Measurements from ENCODE around the gene LDLRAD3.
"Not testable (repeated sequence)": the region's sequence is repeated elsewhere in the genome, so short reads cannot be mapped to it uniquely, and the experiment has no call there.

Gene LDLRAD3

GRCh38 chr11:36010010-36010740 lies 66.3 kb downstream of the LDLRAD3 start:
- H3K27ac ChIP-seq (ENCODE audit: low read depth, low read length, severe bottlenecking): no peak overlapping the region
- peaks cover 29% of the 10 kb centered on the region for H3K4me1 ChIP-seq (ENCODE audit: control insufficient read depth, insufficient read depth, low read length, poor library complexity, severe bottlenecking)
- H3K4me3 ChIP-seq (ENCODE audit: extremely low read depth, insufficient read depth, low read length, poor library complexity, severe bottlenecking): no peak overlapping the region
- H3K9me3 ChIP-seq (ENCODE audit: control insufficient read depth, low read length): no peaks in the 10 kb centered on the region
- H3K36me3 ChIP-seq (ENCODE audit: control insufficient read depth, insufficient read depth, low read length): no peaks in the 10 kb centered on the region
- 85 to 100% methylated on average over 1 to 2 of the region's 2 CpGs for WGBS, 2 experiments (ENCODE audit: insufficient coverage in 2 of 2)

DNA sequence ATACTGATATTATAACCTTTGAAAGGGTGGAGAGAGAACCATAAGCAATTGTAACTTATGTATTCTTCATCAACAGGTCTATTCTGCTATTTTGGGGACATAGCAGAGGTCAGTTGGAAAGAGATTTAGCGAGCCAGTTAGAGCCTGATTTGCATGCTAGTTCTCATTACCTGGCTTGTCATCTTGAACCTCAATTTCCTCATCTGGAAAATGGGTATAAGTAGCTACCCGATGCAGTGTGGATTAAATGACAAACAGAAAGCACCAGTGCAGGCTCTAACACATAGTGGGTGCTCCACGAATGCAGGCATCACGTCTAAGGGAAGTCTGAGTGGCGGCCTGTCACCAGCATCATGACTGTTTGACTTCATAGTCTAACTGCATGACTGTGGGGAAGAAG lies 67.7 kb downstream of the LDLRAD3 start:
- WGBS, 2 experiments (ENCODE audit: insufficient coverage in 2 of 2): 92 to 94% methylated on average over 4 to 5 of the region's 5 CpGs
- no peak overlapping the region for H3K27ac ChIP-seq (ENCODE audit: low read depth, low read length, severe bottlenecking)
- peaks cover 4% of the 10 kb centered on the region for H3K36me3 ChIP-seq (ENCODE audit: control insufficient read depth, insufficient read depth, low read length)

DNA sequence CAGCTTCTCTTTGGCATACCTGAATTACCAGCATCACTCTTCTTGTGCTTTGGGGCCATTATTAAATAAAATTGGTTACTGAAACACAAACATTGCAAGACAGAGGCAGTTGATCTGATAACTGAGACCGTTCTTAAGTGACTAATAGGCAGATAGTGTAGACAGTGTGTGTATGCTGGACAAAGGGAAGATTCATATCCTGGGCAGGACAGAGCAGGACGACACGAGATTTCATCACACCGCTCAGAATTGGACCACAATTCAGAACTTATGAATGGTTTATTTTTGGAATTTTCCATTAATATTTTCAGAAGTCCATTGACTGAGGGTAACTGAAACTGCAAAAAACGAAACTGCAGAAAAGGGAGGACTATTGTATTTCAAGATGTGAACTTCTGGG lies 68.6 kb downstream of the LDLRAD3 start:
- peaks cover 4% of the 10 kb centered on the region for H3K36me3 ChIP-seq (ENCODE audit: control insufficient read depth, insufficient read depth, low read length)
- H3K9me3 ChIP-seq (ENCODE audit: control insufficient read depth, low read length): no peaks in the 10 kb centered on the region
- H3K4me3 ChIP-seq (ENCODE audit: extremely low read depth, insufficient read depth, low read length, poor library complexity, severe bottlenecking): no peak overlapping the region
- WGBS, 2 experiments (ENCODE audit: insufficient coverage in 2 of 2): 95 to 100% methylated on average over 2 to 4 of the region's 5 CpGs
- no peak overlapping the region for H3K27ac ChIP-seq (ENCODE audit: low read depth, low read length, severe bottlenecking)
- peaks cover 23% of the 10 kb centered on the region for H3K4me1 ChIP-seq (ENCODE audit: control insufficient read depth, insufficient read depth, low read length, poor library complexity, severe bottlenecking)

More for the DNA sequence above, 67.7 kb downstream of the LDLRAD3 start:
- Histone ChIP-seq H3K4me1 (ENCODE audit: control insufficient read depth, insufficient read depth, low read length, poor library complexity, severe bottlenecking) (peaks cover 29% of the 10 kb centered on the region), H3K4me3 (ENCODE audit: extremely low read depth, insufficient read depth, low read length, poor library complexity, severe bottlenecking) (no peak overlapping the region), H3K9me3 (ENCODE audit: control insufficient read depth, low read length) (no peaks in the 10 kb centered on the region)

GRCh38 chr11:36012979-36013378 lies 69.1 kb downstream of the LDLRAD3 start:
- no peak overlapping the region for H3K4me3 ChIP-seq (ENCODE audit: extremely low read depth, insufficient read depth, low read length, poor library complexity, severe bottlenecking)
- 88 to 100% methylated on average over 1 of the region's 2 CpGs for WGBS, 2 experiments (ENCODE audit: insufficient coverage in 2 of 2)
- no peaks in the 10 kb centered on the region for H3K9me3 ChIP-seq (ENCODE audit: control insufficient read depth, low read length)

GRCh38 chr11:36013446-36013845 lies 69.6 kb downstream of the LDLRAD3 start:
- H3K9me3 ChIP-seq (ENCODE audit: control insufficient read depth, low read length); H3K4me3 ChIP-seq (ENCODE audit: extremely low read depth, insufficient read depth, low read length, poor library complexity, severe bottlenecking); H3K27ac ChIP-seq (ENCODE audit: low read depth, low read length, severe bottlenecking); H3K36me3 ChIP-seq (ENCODE audit: control insufficient read depth, insufficient read depth, low read length): not testable (repeated sequence)
- H3K4me1 ChIP-seq (ENCODE audit: control insufficient read depth, insufficient read depth, low read length, poor library complexity, severe bottlenecking): peaks cover 16% of the 10 kb centered on the region
- WGBS, 2 experiments (ENCODE audit: insufficient coverage in 2 of 2): no CpG with 5 or more reads among the region's 1 CpG

More at GRCh38 chr11:36012979-36013378, 69.1 kb downstream of the LDLRAD3 start:
- peaks cover 17% of the 10 kb centered on the region for H3K4me1 ChIP-seq (ENCODE audit: control insufficient read depth, insufficient read depth, low read length, poor library complexity, severe bottlenecking)
- H3K36me3 ChIP-seq (ENCODE audit: control insufficient read depth, insufficient read depth, low read length): peaks cover 7% of the 10 kb centered on the region
- H3K27ac ChIP-seq (ENCODE audit: low read depth, low read length, severe bottlenecking): no peak overlapping the region

DNA sequence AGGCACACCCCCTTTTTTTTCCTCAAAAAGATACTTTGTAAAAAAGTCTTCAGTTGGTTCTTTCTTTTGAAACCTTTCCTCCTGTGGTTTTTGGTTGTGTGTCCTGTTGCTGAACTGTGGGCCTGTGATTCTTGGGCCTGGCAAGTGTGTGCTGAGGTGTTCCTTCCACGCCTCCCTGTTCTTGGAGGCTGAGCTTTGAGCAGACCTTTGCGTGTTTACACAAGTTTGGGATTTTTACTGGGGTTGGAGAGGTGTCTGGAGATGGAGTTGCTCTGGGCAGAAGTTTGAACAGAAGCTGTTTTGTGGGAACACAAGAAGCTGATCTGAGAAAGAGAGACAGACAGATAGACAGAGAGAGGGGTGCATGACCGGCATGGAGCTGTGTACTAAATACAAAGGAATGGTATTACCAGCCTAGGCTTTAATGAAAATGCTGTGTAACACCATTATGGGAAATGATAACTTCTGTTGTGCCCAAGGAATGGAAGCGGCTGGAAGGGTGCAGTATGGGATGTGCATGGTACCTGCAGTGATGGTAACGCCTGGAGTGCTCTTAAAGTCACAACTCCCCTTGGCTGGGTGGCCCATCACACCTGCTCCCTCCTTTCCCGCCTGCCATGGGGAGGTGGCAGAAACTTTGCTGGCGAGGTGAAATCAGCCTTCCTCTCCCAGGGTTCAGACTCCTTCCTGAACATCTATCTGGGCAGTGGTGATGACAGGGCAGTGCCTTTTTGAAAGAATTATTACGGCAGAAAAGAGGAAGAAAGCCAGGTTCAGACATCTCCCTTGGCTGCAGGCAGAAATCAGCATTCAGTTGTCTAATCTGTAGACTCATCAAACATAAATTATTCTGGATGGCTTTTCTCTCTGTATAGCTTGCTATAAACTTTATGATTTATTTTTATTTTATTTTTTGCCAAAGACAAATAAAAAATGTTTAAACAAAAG lies 70.4 kb downstream of the LDLRAD3 start:
- Histone ChIP-seq H3K4me1 (ENCODE audit: control insufficient read depth, insufficient read depth, low read length, poor library complexity, severe bottlenecking) (peaks cover 9% of the 10 kb centered on the region), H3K4me3 (ENCODE audit: extremely low read depth, insufficient read depth, low read length, poor library complexity, severe bottlenecking) (no peak overlapping the region), H3K9me3 (ENCODE audit: control insufficient read depth, low read length) (no peaks in the 10 kb centered on the region), H3K36me3 (ENCODE audit: control insufficient read depth, insufficient read depth, low read length) (peaks cover 7% of the 10 kb centered on the region), H3K27ac (ENCODE audit: low read depth, low read length, severe bottlenecking) (no peak overlapping the region)
- WGBS, 2 experiments (ENCODE audit: insufficient coverage in 2 of 2): 95% methylated on average over 3 to 5 of the region's 8 CpGs

DNA sequence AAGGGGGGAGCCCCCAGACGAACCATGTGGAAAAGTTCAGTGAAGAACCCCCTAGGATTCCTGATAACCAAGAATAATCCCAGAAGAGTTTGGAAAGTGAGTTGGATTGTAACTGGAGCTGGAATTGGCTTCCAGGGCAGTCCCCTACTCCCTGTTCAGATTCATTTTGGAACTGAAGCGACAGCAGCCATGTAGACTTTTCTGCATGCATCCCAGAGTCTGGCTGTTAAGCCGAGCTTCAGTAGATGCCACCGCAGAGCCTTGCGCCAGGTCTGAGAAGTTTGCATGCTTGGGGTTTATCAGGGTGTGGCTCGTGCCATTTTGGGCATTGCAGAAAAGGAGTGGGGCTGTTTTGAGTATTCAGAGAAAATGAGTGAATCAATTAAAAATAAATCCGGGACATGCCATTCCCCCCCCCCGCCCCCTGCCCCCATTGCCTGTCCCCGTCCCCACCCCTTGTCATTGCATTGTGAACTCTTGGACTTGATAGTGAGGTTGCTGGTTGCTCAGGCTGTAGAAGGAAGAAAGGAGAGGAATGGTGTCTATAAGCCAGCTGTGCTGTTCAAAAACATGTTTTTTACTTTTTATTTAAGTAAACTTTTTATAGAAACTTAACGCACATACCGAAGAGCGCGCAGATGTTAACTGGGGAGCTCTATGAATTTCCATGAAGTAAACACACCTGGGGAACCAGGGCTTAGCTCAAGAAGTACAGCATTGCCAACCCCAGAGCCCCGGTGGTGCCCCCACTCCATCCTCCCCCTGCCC lies 71.2 kb downstream of the LDLRAD3 start:
- 93 to 96% methylated on average over 9 to 10 of the region's 14 CpGs for WGBS, 2 experiments (ENCODE audit: insufficient coverage in 2 of 2)
- H3K36me3 ChIP-seq (ENCODE audit: control insufficient read depth, insufficient read depth, low read length): peaks cover 7% of the 10 kb centered on the region
- no peak overlapping the region for H3K27ac ChIP-seq (ENCODE audit: low read depth, low read length, severe bottlenecking)
- peaks cover 4% of the 10 kb centered on the region for H3K4me1 ChIP-seq (ENCODE audit: control insufficient read depth, insufficient read depth, low read length, poor library complexity, severe bottlenecking)
- no peak overlapping the region for H3K4me3 ChIP-seq (ENCODE audit: extremely low read depth, insufficient read depth, low read length, poor library complexity, severe bottlenecking)
- no peaks in the 10 kb centered on the region for H3K9me3 ChIP-seq (ENCODE audit: control insufficient read depth, low read length)

- no peak overlapping the region for H3K27ac ChIP-seq (ENCODE audit: low read depth, low read length, severe bottlenecking)
- WGBS, 2 experiments (ENCODE audit: insufficient coverage in 2 of 2): 88 to 90% methylated on average over 6 of the region's 8 CpGs
- H3K4me3 ChIP-seq (ENCODE audit: extremely low read depth, insufficient read depth, low read length, poor library complexity, severe bottlenecking): no peak overlapping the region
- peaks cover 4% of the 10 kb centered on the region for H3K4me1 ChIP-seq (ENCODE audit: control insufficient read depth, insufficient read depth, low read length, poor library complexity, severe bottlenecking)
- H3K9me3 ChIP-seq (ENCODE audit: control insufficient read depth, low read length): no peaks in the 10 kb centered on the region
- H3K36me3 ChIP-seq (ENCODE audit: control insufficient read depth, insufficient read depth, low read length): peaks cover 7% of the 10 kb centered on the region
These were observed 71.9 kb downstream of the LDLRAD3 start for GRCh38 chr11:36015799-36016198.

GRCh38 chr11:36016263-36016662 lies 72.4 kb downstream of the LDLRAD3 start:
- Histone ChIP-seq H3K9me3 (ENCODE audit: control insufficient read depth, low read length) (no peaks in the 10 kb centered on the region), H3K36me3 (ENCODE audit: control insufficient read depth, insufficient read depth, low read length) (peaks cover 7% of the 10 kb centered on the region), H3K4me3 (ENCODE audit: extremely low read depth, insufficient read depth, low read length, poor library complexity, severe bottlenecking) (no peak overlapping the region), H3K4me1 (ENCODE audit: control insufficient read depth, insufficient read depth, low read length, poor library complexity, severe bottlenecking) (peaks cover 4% of the 10 kb centered on the region), H3K27ac (ENCODE audit: low read depth, low read length, severe bottlenecking) (no peak overlapping the region)
- WGBS, 2 experiments (ENCODE audit: insufficient coverage in 2 of 2): 100% methylated on average over 1 of the region's 3 CpGs; no CpG with 5 or more reads in 1 of the 2 experiments

- no CpG with 5 or more reads among the region's 4 CpGs for WGBS, 2 experiments (ENCODE audit: insufficient coverage in 2 of 2)
- Histone ChIP-seq H3K4me1 (ENCODE audit: control insufficient read depth, insufficient read depth, low read length, poor library complexity, severe bottlenecking) (peaks cover 4% of the 10 kb centered on the region), H3K36me3 (ENCODE audit: control insufficient read depth, insufficient read depth, low read length) (peaks cover 7% of the 10 kb centered on the region), H3K4me3 (ENCODE audit: extremely low read depth, insufficient read depth, low read length, poor library complexity, severe bottlenecking) (no peak overlapping the region), H3K27ac (ENCODE audit: low read depth, low read length, severe bottlenecking) (no peak overlapping the region), H3K9me3 (ENCODE audit: control insufficient read depth, low read length) (no peaks in the 10 kb centered on the region)
These were observed 72.8 kb downstream of the LDLRAD3 start for GRCh38 chr11:36016709-36017108.
